HG03378 (cell line): Measurements from ENCODE around the gene UBE2D4.

Source experiments
- ATAC-seq: cut with Tn5 transposase; IDR thresholded peaks from one replicate; pipeline ENCODE4 v1.9.1; 2021; ENCODE audit warnings: mild to moderate bottlenecking, moderate library complexity; ENCODE audit not compliant: unreplicated experiment

UBE2D4 gene

DNA sequence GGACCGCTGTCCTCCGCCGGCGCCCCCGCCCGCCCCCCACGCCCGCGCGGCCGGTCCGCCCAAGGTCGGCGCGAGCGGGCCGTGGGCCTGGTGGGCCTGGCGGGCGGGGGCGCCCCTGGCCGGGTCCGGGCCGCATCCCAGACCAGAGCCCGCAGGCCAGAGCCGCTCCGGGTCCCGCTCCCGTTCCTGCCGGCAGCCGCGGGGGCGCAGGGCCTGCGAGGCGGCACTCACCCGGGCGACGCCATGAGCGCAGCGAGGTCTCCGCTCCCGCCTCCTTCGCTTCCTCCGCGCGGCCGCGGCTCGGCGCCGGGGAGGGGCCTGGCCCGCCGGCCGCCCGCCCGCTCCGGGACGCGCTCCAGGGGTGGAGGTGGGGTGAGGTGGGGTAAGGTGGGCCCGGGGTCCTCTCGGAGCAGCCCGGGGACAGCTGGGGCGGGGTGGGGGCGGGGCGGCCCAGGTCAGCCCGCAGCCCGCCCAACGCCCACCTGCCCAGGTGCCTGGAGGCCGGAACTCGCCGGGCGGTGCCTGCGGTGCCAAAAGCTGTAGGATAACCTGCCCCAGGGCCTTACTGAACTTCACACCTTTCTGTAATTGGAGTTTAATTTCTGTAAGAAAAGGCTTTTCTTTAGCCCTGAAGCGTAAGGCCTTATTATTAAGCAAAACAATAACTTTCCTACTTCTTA lies 19.8 kb upstream of the UBE2D4 start, which contains the start of gene URGCP:
Gene URGCP, minus strand, starts transcription at position 266 of the 680 bp plus-strand sequence. Its CDS starts 21 bp downstream, at position 245.
- ATAC-seq = no peak

DNA sequence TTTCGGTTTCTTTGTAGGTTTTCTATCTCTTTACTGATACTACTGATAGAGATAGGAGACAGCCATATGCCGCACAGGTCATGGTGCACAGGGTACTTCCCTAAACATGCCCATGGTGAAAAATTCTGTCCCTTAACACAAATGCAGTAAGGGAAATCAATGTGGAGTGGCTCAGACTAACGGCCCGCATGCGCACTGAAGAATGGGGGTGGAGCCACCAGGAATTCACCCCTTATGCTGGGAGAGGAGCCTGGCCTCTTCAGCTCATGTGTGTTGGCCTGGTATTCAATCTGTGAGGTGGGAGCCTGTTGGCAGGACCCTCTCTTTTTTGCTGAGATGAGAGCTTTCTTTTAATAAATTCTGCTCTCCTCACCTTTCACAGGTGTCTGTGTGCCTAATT lies 11.4 kb upstream of the UBE2D4 start:
- ATAC-seq = no peak

DNA sequence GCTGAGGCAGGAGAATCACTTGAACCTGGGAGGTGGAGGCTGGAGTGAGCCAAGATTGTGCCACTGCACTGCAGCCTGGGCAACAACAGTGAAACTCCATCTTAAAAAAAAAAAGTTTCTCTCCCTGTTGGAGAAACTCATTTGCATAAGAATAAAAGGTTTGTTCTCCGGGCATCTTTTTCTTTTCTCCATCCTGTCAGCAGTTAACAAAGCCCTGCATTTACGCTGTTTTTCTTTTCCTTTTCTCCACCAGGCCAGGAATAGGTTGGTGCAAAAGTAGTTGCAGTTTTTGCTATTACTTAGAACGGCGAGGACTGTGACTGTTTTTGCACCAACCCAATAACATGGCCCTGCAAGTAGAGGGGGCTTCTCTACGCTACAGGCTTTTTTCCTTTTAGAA lies 10.3 kb upstream of the UBE2D4 start:
- ATAC-seq = no peak

DNA sequence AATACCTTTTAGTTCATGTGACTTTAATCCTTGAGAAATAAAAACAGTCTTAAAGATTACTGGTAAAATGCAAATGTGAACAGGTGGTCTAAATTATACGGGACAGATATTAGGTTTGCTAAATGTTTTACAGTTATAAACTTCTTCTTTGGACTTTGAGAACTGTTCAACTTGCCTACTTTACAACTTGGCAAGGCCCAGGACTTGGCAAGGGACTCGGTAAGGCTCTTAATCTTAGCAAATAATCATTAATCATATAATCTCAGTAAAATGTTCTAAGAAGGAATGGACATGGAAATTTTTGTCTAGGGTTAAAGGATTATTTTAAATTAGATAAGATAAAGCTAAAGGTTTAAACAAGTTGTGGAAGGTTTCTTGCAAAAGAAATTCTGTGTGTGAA lies 4.8 kb upstream of the UBE2D4 start:
- no peak for ATAC-seq

GRCh38 chr7:43922726-43923125 lies 3.5 kb upstream of the UBE2D4 start:
- no peak for ATAC-seq

DNA sequence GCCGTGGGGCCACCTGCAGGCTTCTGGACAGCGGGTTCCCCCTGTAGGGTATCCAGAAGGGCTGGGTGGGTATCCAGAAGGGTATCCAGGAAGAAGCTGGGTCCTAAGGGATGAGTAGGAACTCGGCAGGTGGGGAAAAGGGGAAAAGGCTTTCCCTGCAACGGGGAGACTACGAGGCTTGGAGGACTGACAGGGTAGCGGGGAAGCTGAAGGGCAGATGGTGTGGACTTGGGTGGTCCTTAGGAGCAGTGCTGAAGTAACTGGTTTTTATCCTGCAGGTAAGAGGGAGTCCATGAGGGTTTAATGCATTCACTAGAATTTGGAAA lies 525 bp downstream of the UBE2D4 start:
- ATAC-seq = peak; percentile 9

- ATAC-seq = no peak
Measured at GRCh38 chr7:43927810-43928209, 1.6 kb downstream of the UBE2D4 start.

DNA sequence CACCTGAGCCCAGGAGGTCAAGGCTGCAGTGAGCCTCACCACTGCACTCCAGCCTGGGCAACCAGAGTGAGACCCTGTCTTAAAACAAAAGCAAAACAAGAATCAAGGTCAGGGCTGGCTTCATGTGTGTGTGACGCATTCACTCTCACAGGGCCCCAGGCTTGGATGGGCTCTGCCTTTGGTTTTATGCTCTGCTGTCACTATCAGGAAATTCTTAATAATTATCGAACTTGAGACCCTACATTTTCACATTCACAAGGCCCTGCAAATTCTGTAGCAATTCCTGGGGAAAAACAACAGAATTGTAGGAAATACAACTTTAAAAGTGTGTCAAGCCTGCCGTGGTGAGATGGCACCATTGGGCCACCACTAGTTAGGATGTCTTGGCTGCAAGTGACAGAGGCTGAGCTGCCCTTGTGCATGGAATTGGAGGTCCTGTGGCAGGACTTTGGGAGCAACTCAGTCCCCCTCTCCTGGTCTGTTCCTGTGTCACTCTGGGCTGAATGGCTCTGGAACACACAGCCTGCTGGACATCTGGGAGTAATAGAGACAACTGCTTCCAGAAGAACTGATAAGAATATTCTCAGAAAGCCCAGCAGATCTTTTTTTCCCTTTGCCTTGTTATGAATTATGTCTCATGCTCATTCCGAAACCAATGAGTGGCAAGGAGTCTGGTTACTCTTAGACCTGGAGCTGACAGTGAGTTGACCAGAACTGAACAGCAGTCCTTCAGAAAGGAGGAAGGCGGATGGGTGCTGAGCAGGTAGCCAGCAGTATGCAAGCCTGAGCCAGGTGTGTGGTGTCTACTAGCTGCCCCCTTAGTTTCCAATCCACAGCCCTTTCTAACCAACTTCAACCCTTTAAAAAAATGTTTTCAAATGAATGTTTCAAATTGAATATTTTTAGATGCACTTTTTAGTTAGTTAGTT lies 3.6 kb downstream of the UBE2D4 start:
- ATAC-seq = no peak

DNA sequence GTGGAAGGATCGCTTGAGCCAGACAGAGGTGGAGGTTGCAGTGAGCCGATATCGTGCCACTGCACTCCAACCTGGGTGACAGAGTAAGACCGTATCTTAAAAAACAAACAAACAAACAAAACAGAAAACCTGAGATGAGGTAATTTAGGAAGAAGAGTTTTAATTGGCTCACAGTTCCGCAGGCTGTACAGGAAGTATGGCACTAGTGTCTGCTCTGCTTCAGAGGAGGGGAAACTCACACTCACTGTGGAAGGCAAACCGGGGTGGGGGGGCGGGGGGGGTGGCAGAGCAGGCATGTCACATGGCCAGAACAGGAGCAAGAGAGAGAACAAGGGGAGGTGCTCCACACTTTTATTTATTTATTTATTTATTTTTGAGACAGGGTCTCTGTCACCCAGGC lies 5.1 kb downstream of the UBE2D4 start:
- no peak for ATAC-seq

DNA sequence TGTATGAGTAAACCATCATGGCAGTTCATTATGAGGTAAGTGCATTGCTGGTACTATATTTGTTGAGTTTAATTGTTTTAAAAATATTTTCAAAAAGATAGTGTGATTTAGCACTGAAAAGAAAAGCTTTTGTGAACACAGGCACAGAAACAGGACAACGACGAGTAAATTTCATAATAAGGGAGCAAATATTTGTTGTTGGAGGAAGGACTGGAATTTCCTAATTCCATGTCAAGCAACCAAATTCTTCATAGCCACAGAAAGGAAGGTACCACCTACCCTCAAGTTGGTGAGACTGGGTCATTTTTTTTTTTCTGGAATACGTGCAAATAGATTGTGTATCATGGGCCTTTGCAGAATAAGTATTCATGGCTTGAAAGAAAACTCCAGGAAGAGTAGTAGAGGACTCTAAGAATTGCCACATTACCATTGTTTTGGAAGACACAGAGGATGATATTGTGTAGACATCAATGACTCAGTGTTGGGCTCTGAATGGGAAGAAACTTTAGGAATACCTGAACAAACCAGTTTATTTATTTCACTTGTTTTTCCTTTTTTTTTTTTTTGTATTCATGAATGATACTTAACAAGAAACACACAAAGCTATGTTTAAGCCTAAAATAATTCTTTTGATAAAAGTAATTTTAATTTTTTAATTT lies 7.8 kb downstream of the UBE2D4 start:
- no peak for ATAC-seq

GRCh38 chr7:43937444-43937843 lies 11.2 kb downstream of the UBE2D4 start:
- no peak for ATAC-seq

DNA sequence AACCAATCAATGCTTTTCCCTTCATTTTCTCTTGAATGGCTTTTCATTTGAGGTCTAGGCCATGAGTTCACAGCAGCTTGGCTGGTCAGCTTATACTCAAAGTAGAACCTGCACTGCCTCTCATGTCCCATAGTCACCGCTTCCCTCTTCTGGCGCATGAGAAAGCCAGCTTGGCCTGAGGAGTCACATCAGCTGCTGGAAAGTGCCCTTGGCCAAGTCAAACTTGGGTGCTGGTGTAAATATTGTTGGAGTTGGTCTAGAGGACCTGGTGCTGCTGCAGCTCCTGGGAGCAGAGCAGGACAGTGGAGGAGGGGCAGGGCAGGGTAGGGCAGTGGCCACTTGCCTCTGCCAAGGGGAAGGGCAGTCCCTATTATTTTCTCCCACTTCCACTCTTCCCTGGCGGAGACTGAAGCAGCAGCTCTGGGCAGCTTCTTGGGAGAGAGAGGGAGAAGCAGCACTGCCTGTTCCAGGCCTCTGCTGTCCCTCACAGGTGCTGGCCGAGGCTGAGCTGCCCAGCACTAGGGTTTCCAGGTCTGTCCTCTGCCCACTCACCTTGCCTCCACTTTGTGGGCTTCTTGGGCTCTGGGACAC lies 12.8 kb downstream of the UBE2D4 start:
- ATAC-seq = no peak

- no peak for ATAC-seq
Measured at GRCh38 chr7:43942250-43942649, 16.0 kb downstream of the UBE2D4 start.

- no peak for ATAC-seq
Measured at GRCh38 chr7:43942997-43943396, 16.8 kb downstream of the UBE2D4 start.

DNA sequence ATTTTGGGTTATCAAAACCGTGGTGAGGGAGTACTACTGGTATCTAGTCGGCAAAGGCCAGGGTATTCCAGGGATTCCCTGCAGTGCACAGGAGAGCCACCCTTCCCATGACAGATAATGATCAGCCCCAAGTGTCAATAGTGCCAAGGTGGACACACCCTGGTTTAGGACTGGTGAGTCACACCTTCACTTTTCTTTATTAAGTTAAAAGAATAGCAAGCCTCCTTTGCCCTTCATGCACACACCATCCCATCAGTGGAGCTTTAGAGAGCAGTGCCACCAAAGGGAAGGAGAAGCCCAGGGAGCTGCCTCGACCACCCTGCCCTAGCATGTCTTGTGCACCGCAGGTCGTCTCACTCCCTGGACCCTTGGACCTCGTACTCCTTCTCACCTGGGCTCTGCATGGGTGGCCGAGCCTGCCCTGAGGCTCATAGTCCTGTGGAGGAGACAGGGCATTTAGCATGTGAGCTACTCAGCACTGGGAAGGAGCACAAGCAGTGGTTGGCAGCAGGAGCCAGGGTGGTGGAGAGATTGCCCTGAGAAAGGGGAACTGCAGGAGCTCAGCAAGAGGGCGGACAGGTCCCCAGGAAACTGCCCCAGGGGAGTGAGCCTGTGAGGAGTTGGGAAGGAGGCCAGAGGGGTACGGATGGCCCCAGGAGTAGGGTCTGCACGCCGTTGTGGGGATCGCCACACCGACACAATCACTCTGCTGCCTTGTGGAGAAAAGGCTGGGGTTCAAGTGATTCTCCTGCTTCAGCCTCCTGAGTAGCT lies 17.4 kb downstream of the UBE2D4 start:
- ATAC-seq = no peak

DNA sequence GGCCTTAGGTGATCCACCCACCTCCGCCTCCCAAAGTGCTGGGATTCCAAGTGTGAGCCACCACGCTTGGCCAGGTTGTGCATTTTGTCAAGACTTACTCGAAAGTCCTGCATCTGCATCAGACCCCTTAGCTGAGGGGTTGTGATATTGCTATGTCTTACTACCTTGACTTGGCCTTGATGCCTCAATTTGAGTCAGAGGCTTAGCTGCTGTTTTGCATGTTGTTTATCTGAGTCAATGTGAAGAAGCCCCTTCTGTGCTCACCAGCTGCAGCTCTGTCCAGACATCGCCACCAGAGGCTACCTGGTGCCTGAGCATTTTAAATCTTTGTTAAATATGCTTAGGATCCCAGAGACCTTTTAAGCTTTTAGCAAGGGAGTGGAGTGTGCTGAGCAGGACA lies 18.1 kb downstream of the UBE2D4 start:
- no peak for ATAC-seq

- no peak for ATAC-seq
Measured at GRCh38 chr7:43952028-43952427, 25.8 kb downstream of the UBE2D4 start.

DNA sequence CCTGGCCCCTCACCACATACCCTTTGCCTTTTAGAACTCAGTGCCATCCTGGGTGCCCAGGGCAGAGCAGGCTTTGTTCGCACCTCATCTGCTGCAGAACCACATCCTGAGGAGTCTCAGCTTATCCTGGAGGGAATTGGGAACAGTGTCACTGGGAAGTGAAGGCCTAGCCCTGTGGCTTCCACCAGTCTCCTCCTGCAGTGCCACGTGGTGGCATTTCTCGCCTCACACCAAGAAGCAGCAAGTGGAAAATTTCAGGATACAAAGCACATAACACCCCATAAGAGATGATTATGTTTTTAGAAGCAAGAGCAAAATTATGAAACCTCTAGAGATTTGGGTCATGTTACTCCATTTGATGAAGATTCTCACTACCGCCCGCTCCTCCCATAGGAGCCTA lies 26.8 kb downstream of the UBE2D4 start:
- no peak for ATAC-seq

- ATAC-seq = no peak
Measured at GRCh38 chr7:43954524-43955228, 28.4 kb downstream of the UBE2D4 start.

GRCh38 chr7:43956027-43956426 lies 29.8 kb downstream of the UBE2D4 start:
- ATAC-seq = no peak
